ENCODE measurements around the gene RHEX. TPM values are rescaled to one million over a fixed set of nuclear protein-coding genes. Genes with fewer than 3 reads are reported as not detected.

RHEX gene
- polyA plus RNA-seq, 4 donors = 2.1 to 6.4 (median 4.3) TPM

GRCh38 chr1:206145771-206146290 lies 92.9 kb downstream of the RHEX start:
- DNase-seq (ENCODE audit: low read depth in 4 of 4, low spot score in 2 of 4) = no peak

Other genes starting within 250 kb of the RHEX start
- gene SLC41A1, start 240.0 kb upstream of the RHEX start, polyA plus RNA-seq (ENCODE audit: insufficient read length in 4 of 4) = 10 to 100 TPM; 24.5 to 34.0 (median 30.7) TPM
- gene PM20D1, start 203.0 kb upstream of the RHEX start, polyA plus RNA-seq (ENCODE audit: insufficient read length in 4 of 4) = 1 to 10 TPM in 3 of 4 donors, under 1 TPM in 1; 0.24 to 4.1 (median 2.2) TPM
- under 1 TPM; 0.14 to 0.39 (median 0.25) TPM for gene SLC26A9, start 109.7 kb upstream of the RHEX start, polyA plus RNA-seq (ENCODE audit: insufficient read length in 4 of 4)
- gene RAB7B, start 49.8 kb upstream of the RHEX start, polyA plus RNA-seq (ENCODE audit: insufficient read length in 4 of 4) = 1 to 10 TPM; 2.3 to 3.3 (median 3.1) TPM
- under 1 TPM; 0.16 to 0.58 (median 0.25) TPM for gene CTSE, start 29.3 kb upstream of the RHEX start, polyA plus RNA-seq (ENCODE audit: insufficient read length in 4 of 4)
- gene AVPR1B, start 64.2 kb downstream of the RHEX start, polyA plus RNA-seq (ENCODE audit: insufficient read length in 4 of 4) = under 1 TPM; 0.54 to 0.99 (median 0.81) TPM
- 1 to 10 TPM; 4.5 to 7.7 (median 6.0) TPM for gene FAM72A, start 149.7 kb downstream of the RHEX start, polyA plus RNA-seq (ENCODE audit: insufficient read length in 4 of 4)
- 10 to 100 TPM; 43.3 to 74.3 (median 56.7) TPM for gene SRGAP2, start 150.4 kb downstream of the RHEX start, polyA plus RNA-seq (ENCODE audit: insufficient read length in 4 of 4)